Measurements from ENCODE around the gene AP2B1.
"Not testable (repeated sequence)": the region's sequence is repeated elsewhere in the genome, so short reads cannot be mapped to it uniquely, and the experiment has no call there.

AP2B1 gene

GRCh38 chr17:35748979-35749378 is 161.9 kb downstream of the AP2B1 start:
- DNase-seq (ENCODE audit: low read depth) = no peak

GRCh38 chr17:35749560-35750412 is 162.7 kb downstream of the AP2B1 start:
- DNase-seq (ENCODE audit: low read depth) = no peak

GRCh38 chr17:35750526-35751395 is 163.6 kb downstream of the AP2B1 start:
- DNase-seq (ENCODE audit: low read depth) = no peak

- DNase-seq (ENCODE audit: low read depth) = not testable (repeated sequence)
Measured at GRCh38 chr17:35751541-35751940, 164.4 kb downstream of the AP2B1 start.

- DNase-seq (ENCODE audit: low read depth) = no peak
Measured at GRCh38 chr17:35752471-35752870, 165.3 kb downstream of the AP2B1 start.

GRCh38 chr17:35752945-35753764 is 166.0 kb downstream of the AP2B1 start, which contains the start of gene GAS2L2:
Gene GAS2L2, minus strand, starts transcription at chr17:35753239. Its CDS starts 389 bp downstream, at chr17:35752850.
- DNase-seq (ENCODE audit: low read depth) = no peak

- DNase-seq (ENCODE audit: low read depth) = no peak
Measured at GRCh38 chr17:35757243-35757642, 170.1 kb downstream of the AP2B1 start.

GRCh38 chr17:35760587-35760986 is 173.5 kb downstream of the AP2B1 start, which contains the start of gene C17orf50:
Gene C17orf50, plus strand, starts transcription at chr17:35760887. Its CDS starts 55 bp downstream, at chr17:35760942.
- DNase-seq (ENCODE audit: low read depth) = no peak

- DNase-seq (ENCODE audit: low read depth) = no peak
Measured at GRCh38 chr17:35761601-35762000, 174.5 kb downstream of the AP2B1 start.

- no peak for DNase-seq (ENCODE audit: low read depth)
Measured at GRCh38 chr17:35763767-35764122, 176.6 kb downstream of the AP2B1 start.

GRCh38 chr17:35764123-35764991 is 177.2 kb downstream of the AP2B1 start:
- peak; percentile 82 for DNase-seq (ENCODE audit: low read depth)

- DNase-seq (ENCODE audit: low read depth) = no peak
Measured at GRCh38 chr17:35765086-35765710, 178.1 kb downstream of the AP2B1 start.

GRCh38 chr17:35765756-35766488 is 178.8 kb downstream of the AP2B1 start:
- no peak for DNase-seq (ENCODE audit: low read depth)

- DNase-seq (ENCODE audit: low read depth) = no peak
Measured at GRCh38 chr17:35766489-35766877, 179.4 kb downstream of the AP2B1 start.

GRCh38 chr17:35766903-35767510 is 179.9 kb downstream of the AP2B1 start:
- no peak for DNase-seq (ENCODE audit: low read depth)

- no peak for DNase-seq (ENCODE audit: low read depth)
Measured at GRCh38 chr17:35768797-35769196, 181.7 kb downstream of the AP2B1 start.

GRCh38 chr17:35769895-35770486 is 182.9 kb downstream of the AP2B1 start:
- DNase-seq (ENCODE audit: low read depth) = no peak

GRCh38 chr17:35773129-35773528 is 186.0 kb downstream of the AP2B1 start:
- DNase-seq (ENCODE audit: low read depth) = no peak

All from stimulated activated CD8-positive, alpha-beta memory T cell treated with anti-CD3 and anti-CD28 coated beads, Interleukin-4, amount 100 ng/mL, for 24 hours (primary cell).